ENCODE results near the gene R3HCC1L.

The R3HCC1L gene

DNA sequence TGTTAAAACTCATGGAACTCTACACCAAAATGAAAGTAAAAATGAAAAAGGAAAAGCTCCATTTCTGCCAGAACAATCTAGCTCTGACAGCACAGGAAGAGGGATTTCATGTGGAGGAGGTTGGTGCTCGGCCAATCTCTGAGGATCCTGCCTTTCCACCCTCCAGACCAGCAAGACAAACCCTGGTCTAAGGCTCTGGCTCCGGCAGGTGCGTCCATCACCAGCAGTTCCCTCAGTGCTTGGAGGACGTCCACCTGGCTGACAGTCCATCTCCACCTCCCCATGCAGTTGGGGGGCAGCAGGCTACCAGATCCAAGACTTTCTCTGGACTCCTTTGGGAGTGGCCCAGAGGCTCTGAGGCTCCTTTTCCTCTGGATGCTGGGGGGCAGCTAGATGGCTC is 158.5 kb downstream of the R3HCC1L start:
- no peak for DNase-seq

GRCh38 chr10:98293550-98294269 is 159.3 kb downstream of the R3HCC1L start:
- DNase-seq = peak; percentile 24

- no peak for DNase-seq
Observed at GRCh38 chr10:98294270-98294627, 159.8 kb downstream of the R3HCC1L start.
